ENCODE measurements around the gene CARMIL3.

DNA sequence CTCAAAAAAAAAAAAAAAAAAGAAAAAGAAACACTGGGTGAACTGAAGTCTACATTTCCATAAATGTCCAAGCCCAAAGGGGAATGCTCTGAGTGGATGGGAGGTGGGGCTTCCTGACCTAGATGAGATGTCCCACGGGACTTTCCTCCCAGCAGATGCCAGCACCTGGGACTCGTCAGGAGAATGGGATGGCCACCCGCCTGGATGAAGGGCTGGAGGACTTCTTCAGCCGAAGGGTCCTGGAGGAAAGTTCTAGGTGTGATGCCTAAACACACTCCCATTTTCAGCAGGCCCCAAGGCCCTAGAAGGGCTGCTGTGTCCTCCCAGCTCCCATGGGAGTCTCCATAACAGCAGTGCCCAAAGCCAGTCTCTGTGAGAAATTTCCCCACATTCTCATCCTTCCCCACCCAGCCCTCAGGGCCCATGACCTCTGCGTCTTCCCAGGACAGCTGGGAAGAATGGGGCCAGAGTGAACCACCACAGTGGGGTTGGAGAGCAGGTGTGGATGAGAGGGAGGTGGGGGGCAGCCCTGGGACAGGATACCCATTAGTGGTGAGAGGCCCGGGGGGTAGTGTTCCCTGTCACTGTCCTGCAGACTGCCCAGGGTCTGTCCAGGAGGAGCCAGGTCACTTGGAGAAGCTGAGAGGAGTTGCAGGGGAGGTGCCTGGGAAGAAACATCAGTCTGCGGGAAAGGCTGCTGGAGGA is 12.4 kb downstream of the CARMIL3 start:
- TF ChIP-seq, protein P1, sequence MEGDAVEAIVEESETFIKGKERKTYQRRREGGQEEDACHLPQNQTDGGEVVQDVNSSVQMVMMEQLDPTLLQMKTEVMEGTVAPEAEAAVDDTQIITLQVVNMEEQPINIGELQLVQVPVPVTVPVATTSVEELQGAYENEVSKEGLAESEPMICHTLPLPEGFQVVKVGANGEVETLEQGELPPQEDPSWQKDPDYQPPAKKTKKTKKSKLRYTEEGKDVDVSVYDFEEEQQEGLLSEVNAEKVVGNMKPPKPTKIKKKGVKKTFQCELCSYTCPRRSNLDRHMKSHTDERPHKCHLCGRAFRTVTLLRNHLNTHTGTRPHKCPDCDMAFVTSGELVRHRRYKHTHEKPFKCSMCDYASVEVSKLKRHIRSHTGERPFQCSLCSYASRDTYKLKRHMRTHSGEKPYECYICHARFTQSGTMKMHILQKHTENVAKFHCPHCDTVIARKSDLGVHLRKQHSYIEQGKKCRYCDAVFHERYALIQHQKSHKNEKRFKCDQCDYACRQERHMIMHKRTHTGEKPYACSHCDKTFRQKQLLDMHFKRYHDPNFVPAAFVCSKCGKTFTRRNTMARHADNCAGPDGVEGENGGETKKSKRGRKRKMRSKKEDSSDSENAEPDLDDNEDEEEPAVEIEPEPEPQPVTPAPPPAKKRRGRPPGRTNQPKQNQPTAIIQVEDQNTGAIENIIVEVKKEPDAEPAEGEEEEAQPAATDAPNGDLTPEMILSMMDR (conservative IDR thresholded peaks at IDR 0.05; ENCODE audit: low read depth in 2 of 2) = no peak
- TF ChIP-seq ZNF331 (CRISPR knock-in tag; IDR thresholded peaks at IDR 0.05; ENCODE audit: low read depth) (no peak), EZH2 (IDR thresholded peaks at IDR 0.05; ENCODE audit: low read depth, unreplicated experiment) (no peak), POLR2AphosphoS5 (IDR thresholded peaks at IDR 0.05; ENCODE audit: low read depth) (no peak), JUNB (IDR thresholded peaks at IDR 0.05; ENCODE audit: unreplicated experiment) (no peak), CREB1 (CRISPR knock-in tag; IDR thresholded peaks at IDR 0.05; ENCODE audit: low read depth) (no peak), EZH2phosphoT487 (IDR thresholded peaks at IDR 0.05; ENCODE audit: unreplicated experiment) (no peak), ZNF114 (CRISPR knock-in tag; IDR thresholded peaks at IDR 0.05) (no peak), STAT1 (IDR thresholded peaks at IDR 0.05; ENCODE audit: unreplicated experiment) (no peak), NANOG (IDR thresholded peaks at IDR 0.05; ENCODE audit: borderline replicate concordance) (no peak)
- TF ChIP-seq, protein P2, sequence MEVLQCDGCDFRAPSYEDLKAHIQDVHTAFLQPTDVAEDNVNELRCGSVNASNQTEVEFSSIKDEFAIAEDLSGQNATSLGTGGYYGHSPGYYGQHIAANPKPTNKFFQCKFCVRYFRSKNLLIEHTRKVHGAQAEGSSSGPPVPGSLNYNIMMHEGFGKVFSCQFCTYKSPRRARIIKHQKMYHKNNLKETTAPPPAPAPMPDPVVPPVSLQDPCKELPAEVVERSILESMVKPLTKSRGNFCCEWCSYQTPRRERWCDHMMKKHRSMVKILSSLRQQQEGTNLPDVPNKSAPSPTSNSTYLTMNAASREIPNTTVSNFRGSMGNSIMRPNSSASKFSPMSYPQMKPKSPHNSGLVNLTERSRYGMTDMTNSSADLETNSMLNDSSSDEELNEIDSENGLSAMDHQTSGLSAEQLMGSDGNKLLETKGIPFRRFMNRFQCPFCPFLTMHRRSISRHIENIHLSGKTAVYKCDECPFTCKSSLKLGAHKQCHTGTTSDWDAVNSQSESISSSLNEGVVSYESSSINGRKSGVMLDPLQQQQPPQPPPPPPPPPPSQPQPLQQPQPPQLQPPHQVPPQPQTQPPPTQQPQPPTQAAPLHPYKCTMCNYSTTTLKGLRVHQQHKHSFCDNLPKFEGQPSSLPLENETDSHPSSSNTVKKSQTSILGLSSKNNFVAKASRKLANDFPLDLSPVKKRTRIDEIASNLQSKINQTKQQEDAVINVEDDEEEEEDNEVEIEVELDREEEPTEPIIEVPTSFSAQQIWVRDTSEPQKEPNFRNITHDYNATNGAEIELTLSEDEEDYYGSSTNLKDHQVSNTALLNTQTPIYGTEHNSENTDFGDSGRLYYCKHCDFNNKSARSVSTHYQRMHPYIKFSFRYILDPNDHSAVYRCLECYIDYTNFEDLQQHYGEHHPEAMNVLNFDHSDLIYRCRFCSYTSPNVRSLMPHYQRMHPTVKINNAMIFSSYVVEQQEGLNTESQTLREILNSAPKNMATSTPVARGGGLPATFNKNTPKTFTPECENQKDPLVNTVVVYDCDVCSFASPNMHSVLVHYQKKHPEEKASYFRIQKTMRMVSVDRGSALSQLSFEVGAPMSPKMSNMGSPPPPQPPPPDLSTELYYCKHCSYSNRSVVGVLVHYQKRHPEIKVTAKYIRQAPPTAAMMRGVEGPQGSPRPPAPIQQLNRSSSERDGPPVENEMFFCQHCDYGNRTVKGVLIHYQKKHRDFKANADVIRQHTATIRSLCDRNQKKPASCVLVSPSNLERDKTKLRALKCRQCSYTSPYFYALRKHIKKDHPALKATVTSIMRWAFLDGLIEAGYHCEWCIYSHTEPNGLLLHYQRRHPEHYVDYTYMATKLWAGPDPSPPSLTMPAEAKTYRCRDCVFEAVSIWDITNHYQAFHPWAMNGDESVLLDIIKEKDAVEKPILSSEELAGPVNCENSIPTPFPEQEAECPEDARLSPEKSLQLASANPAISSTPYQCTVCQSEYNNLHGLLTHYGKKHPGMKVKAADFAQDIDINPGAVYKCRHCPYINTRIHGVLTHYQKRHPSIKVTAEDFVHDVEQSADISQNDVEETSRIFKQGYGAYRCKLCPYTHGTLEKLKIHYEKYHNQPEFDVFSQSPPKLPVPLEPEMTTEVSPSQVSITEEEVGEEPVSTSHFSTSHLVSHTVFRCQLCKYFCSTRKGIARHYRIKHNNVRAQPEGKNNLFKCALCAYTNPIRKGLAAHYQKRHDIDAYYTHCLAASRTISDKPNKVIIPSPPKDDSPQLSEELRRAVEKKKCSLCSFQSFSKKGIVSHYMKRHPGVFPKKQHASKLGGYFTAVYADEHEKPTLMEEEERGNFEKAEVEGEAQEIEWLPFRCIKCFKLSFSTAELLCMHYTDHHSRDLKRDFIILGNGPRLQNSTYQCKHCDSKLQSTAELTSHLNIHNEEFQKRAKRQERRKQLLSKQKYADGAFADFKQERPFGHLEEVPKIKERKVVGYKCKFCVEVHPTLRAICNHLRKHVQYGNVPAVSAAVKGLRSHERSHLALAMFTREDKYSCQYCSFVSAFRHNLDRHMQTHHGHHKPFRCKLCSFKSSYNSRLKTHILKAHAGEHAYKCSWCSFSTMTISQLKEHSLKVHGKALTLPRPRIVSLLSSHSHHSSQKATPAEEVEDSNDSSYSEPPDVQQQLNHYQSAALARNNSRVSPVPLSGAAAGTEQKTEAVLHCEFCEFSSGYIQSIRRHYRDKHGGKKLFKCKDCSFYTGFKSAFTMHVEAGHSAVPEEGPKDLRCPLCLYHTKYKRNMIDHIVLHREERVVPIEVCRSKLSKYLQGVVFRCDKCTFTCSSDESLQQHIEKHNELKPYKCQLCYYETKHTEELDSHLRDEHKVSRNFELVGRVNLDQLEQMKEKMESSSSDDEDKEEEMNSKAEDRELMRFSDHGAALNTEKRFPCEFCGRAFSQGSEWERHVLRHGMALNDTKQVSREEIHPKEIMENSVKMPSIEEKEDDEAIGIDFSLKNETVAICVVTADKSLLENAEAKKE (CRISPR knock-in tag; IDR thresholded peaks at IDR 0.05) = no peak
- TF ChIP-seq, protein P3, sequence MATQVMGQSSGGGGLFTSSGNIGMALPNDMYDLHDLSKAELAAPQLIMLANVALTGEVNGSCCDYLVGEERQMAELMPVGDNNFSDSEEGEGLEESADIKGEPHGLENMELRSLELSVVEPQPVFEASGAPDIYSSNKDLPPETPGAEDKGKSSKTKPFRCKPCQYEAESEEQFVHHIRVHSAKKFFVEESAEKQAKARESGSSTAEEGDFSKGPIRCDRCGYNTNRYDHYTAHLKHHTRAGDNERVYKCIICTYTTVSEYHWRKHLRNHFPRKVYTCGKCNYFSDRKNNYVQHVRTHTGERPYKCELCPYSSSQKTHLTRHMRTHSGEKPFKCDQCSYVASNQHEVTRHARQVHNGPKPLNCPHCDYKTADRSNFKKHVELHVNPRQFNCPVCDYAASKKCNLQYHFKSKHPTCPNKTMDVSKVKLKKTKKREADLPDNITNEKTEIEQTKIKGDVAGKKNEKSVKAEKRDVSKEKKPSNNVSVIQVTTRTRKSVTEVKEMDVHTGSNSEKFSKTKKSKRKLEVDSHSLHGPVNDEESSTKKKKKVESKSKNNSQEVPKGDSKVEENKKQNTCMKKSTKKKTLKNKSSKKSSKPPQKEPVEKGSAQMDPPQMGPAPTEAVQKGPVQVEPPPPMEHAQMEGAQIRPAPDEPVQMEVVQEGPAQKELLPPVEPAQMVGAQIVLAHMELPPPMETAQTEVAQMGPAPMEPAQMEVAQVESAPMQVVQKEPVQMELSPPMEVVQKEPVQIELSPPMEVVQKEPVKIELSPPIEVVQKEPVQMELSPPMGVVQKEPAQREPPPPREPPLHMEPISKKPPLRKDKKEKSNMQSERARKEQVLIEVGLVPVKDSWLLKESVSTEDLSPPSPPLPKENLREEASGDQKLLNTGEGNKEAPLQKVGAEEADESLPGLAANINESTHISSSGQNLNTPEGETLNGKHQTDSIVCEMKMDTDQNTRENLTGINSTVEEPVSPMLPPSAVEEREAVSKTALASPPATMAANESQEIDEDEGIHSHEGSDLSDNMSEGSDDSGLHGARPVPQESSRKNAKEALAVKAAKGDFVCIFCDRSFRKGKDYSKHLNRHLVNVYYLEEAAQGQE (IDR thresholded peaks at IDR 0.05; ENCODE audit: unreplicated experiment) = no peak
